ENCODE measurements around the gene NEURL4.

NEURL4 gene

GRCh38 chr17:7295230-7296180 is 33.6 kb downstream of the NEURL4 start:
- DNase-seq: no peak

GRCh38 chr17:7294614-7295153 is 34.5 kb downstream of the NEURL4 start, which contains the start of gene YBX2:
Gene YBX2 (minus strand): TSS chr17:7294639. CDS start chr17:7294500, 139 bp downstream.
- peak; percentile 54 to 66 for DNase-seq

GRCh38 chr17:7293816-7294613 is 35.1 kb downstream of the NEURL4 start:
- DNase-seq: no peak

- no peak for DNase-seq
Measured at GRCh38 chr17:7293159-7293558, 36.0 kb downstream of the NEURL4 start.

- DNase-seq: no peak
Measured at GRCh38 chr17:7292729-7293128, 36.4 kb downstream of the NEURL4 start.

- no peak for DNase-seq
Measured at GRCh38 chr17:7292194-7292593, 36.9 kb downstream of the NEURL4 start.

GRCh38 chr17:7290685-7291084 is 38.5 kb downstream of the NEURL4 start:
- DNase-seq: no peak

- DNase-seq: no peak
Measured at GRCh38 chr17:7290166-7290565, 39.0 kb downstream of the NEURL4 start.

- no peak for DNase-seq
Measured at GRCh38 chr17:7289256-7290032, 39.7 kb downstream of the NEURL4 start.

- DNase-seq: no peak
Measured at GRCh38 chr17:7285679-7286078, 43.5 kb downstream of the NEURL4 start.

GRCh38 chr17:7284911-7285310 is 44.2 kb downstream of the NEURL4 start:
- no peak for DNase-seq

- DNase-seq: no peak
Measured at GRCh38 chr17:7283471-7284216, 45.5 kb downstream of the NEURL4 start.

GRCh38 chr17:7282752-7283321 is 46.3 kb downstream of the NEURL4 start:
- no peak for DNase-seq

- no peak for DNase-seq
Measured at GRCh38 chr17:7281953-7282751, 47.0 kb downstream of the NEURL4 start.

GRCh38 chr17:7281074-7281952 is 47.8 kb downstream of the NEURL4 start, which contains the start of gene SLC2A4:
Gene SLC2A4 (plus strand): TSS chr17:7281718. CDS start chr17:7281935, 217 bp downstream.
- peak; percentile 82 to 87 for DNase-seq

- DNase-seq: peak; percentile 82
Measured at GRCh38 chr17:7280519-7281073, 48.5 kb downstream of the NEURL4 start.

- DNase-seq: no peak
Measured at GRCh38 chr17:7279448-7279847, 49.7 kb downstream of the NEURL4 start.

GRCh38 chr17:7266784-7267183 is 62.4 kb downstream of the NEURL4 start:
- DNase-seq: no peak
